PC-9 (cell line): ENCODE results near the gene EML5.

ENCODE experiments used
- CTCF ChIP-seq: fragments of 200-600 bp; sonication (generic); conservative IDR thresholded peaks from 2 replicates; pipeline ENCODE4 v1.6.1; 2017; ENCODE audit warnings: mixed run types, antibody characterized with exemption, mild to moderate bottlenecking, moderate library complexity
- EZH2 ChIP-seq: fragments of 200-600 bp; sonication (generic); IDR thresholded peaks from 2 replicates; pipeline ENCODE4 v1.8.0; 2017; ENCODE audit warnings: antibody characterized with exemption, low read depth

GRCh38 chr14:88611878-88612277 is 180.9 kb downstream of the EML5 start:
- TF ChIP-seq CTCF (no peak), EZH2 (no peak)
